Pancreas (tissue), 10 donors: ENCODE measurements around the gene SPDYA. TPM values are rescaled to one million over a fixed set of nuclear protein-coding genes. Genes with fewer than 3 reads are reported as not detected.

Experiments used
- ATAC-seq, 4 donors: fragments of 200-7000 bp; cut with Tn5 transposase; one replicate each; pipeline versions ENCODE4 v1.8.0 to v1.9.1; 2020; ENCODE audit warnings: mild to moderate bottlenecking in 4 of 4, moderate library complexity in 4 of 4
- DNase-seq, 6 donors: peaks; one replicate each; pipeline ENCODE4 v3.0.0-alpha.2; 2020
- FAIRE-seq: peaks from 2 replicates; lab custom pipeline; 2012; peaks lifted over from hg19 to GRCh38; lab: Jason Lieb, UNC
- H3K27ac ChIP-seq, 4 donors: fragments of 200-600 bp; sonication (generic); 1 replicate in 3 of 4; 2 replicates in 1 of 4; pipeline versions ENCODE4 v1.5.0 to v1.8.0; 2020
- H3K27me3 ChIP-seq, 4 donors: fragments of 200-600 bp; one replicate each; pipeline ENCODE4 v1.8.0; 2021
- H3K36me3 ChIP-seq, 3 donors: fragments of 200-600 bp; sonication (generic) in 1 of 3; one replicate each; pipeline versions ENCODE4 v1.5.0 to v1.8.0; 2020 to 2021
- H3K4me1 ChIP-seq, 3 donors: fragments of 200-600 bp; one replicate each; pipeline ENCODE4 v1.8.0; 2021
- H3K4me3 ChIP-seq, 4 donors: fragments of 200-600 bp; sonication (generic) in 2 of 4; one replicate each; pipeline versions ENCODE4 v1.5.0 to v1.8.0; 2020 to 2021
- H3K9me3 ChIP-seq, 4 donors: fragments of 200-600 bp; one replicate each; pipeline ENCODE4 v1.8.0; 2021
- CTCF ChIP-seq, 4 donors: fragments of 200-600 bp; sonication (generic) in 3 of 4; IDR thresholded peaks; one replicate each; pipeline versions ENCODE4 v1.5.0 to v1.8.0; 2021; ENCODE audit warnings: antibody characterized with exemption in 4 of 4
- WGBS, 2 donors: extraction: QIAGEN DNeasy Blood & Tissue Kit; methylation state at CpG; one replicate each; pipeline ENCODE4 v1.1.7; 2013; 5-methylcytosine and 5-hydroxymethylcytosine counted together
- intact Hi-C, 3 donors: fragments of 100-400 bp; cut with DNase I; formaldehyde crosslinking; loops; one replicate each; pipeline versions ENCODE4 v1.11.1 to v1.14.2; 2022
- polyA plus RNA-seq, 2 donors: library from polyadenylated mRNA; stranded (reverse); fragments of 200-250 nt; gene quantifications; one replicate each; pipeline ENCODE4 v1.2.3, GENCODE V29; 2013
- total RNA-seq, 6 donors: library from RNA; stranded (reverse); fragmentation: NEBNext Ultra II Directional in 4 of 6; extraction: Animal tissue kit (Norgen Biotek cat#: 25700) in 4 of 6; gene quantifications; one replicate each; pipeline versions ENCODE4 v1.2.1 to v1.2.4, GENCODE V29; 2021 to 2023
- donor health status: healthy with polysubstance abuse.
- donor health status: DM: no; HTN: no; CAD: no; lungs with moderate emphysema.
- donor health status: DM: no; HTN: no; CAD: no.
- donor health status: control.
- donor health status: control.
- donor health status: Bipolar disorder and iron deficiency.
- donor health status: DM: yes; HTN: yes; CAD: no.
- donor health status: DM: no; HTN: no; CAD: no.
- donor health status: DM: no; HTN: no; CAD: no.
- donor health status: DM: yes; HTN: yes; CAD: no.

The SPDYA gene
- total and polyA plus RNA-seq, 8 donors: 0.11 to 0.78 (median 0.48) TPM

- ATAC-seq (no peak), FAIRE-seq (no peak), DNase-seq (no peak)
- H3K4me1 ChIP-seq: peaks cover 6 to 13% (median 10%) of the 10 kb centered on the region in 3 donors
- no peaks in the 10 kb centered on the region for H3K9me3 ChIP-seq
- H3K4me3 ChIP-seq: no peak overlapping the region
- no peaks in the 10 kb centered on the region for H3K27me3 ChIP-seq
- intact Hi-C loops: no loop called here
- H3K36me3 ChIP-seq: no peaks in the 10 kb centered on the region
- TF ChIP-seq CTCF (IDR thresholded peaks at IDR 0.05): no peak
- 61 to 65% methylated on average over 3 of the region's 3 CpGs for WGBS, 2 donors
- H3K27ac ChIP-seq: no peak overlapping the region
These were observed 43.3 kb upstream of the SPDYA start for GRCh38 chr2:28767337-28767736.

DNA sequence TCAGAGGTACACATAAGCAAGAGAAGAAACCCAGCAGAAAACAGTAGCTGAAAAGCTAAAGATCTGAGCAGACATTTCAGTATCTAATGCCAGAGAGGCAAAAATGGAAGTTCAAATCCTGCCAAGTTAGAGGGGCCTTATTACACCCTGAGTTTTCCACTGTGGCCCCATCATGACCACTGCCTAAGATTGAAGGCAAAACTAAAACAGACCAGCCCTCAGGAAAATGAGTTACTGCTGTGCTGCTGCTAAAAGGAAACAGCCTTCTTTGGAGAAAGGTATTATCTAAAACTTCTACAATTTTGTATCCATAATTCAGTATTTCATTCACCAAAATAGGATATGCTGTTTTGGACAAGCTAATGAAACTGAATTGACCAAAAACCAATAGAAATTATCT lies 42.2 kb upstream of the SPDYA start:
- H3K9me3 ChIP-seq: no peaks in the 10 kb centered on the region
- H3K4me1 ChIP-seq: peaks cover 0 to 11% (median 11%) of the 10 kb centered on the region in 3 donors
- intact Hi-C loops: no loop called here
- ATAC-seq: no peak
- TF ChIP-seq CTCF (IDR thresholded peaks at IDR 0.05): no peak
- H3K36me3 ChIP-seq: no peaks in the 10 kb centered on the region
- no peak overlapping the region for H3K27ac ChIP-seq
- no peaks in the 10 kb centered on the region for H3K27me3 ChIP-seq
- H3K4me3 ChIP-seq: no peak overlapping the region
- no peak for DNase-seq
- FAIRE-seq: no peak

GRCh38 chr2:28768952-28769351 lies 41.7 kb upstream of the SPDYA start:
- no peak overlapping the region for H3K27ac ChIP-seq
- WGBS, 2 donors: 94 to 96% methylated on average over 5 of the region's 5 CpGs
- H3K36me3 ChIP-seq: no peaks in the 10 kb centered on the region
- intact Hi-C loops: no loop called here
- no peak for DNase-seq
- ATAC-seq: no peak
- no peak for FAIRE-seq
- no peaks in the 10 kb centered on the region for H3K27me3 ChIP-seq
- peaks cover 0 to 16% (median 14%) of the 10 kb centered on the region in 3 donors for H3K4me1 ChIP-seq
- H3K9me3 ChIP-seq: no peaks in the 10 kb centered on the region
- no peak for TF ChIP-seq CTCF (IDR thresholded peaks at IDR 0.05)
- no peak overlapping the region for H3K4me3 ChIP-seq

DNA sequence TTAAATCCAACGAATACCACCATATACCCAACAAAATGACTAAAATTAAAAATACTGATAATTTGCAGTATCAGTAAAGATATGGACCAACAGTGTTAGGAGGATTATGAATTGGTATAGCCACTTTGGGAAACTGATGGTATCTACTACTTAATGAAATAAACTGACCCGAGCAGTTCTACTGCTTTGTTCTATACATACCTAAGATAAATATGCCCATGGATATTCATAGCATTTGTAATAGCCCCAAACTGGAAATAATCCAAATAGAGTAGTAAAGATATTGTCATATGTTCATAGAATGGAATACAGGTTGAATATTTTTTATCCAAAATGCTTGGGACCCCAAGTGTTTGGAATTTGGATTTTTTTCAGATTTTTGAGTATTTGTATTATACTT lies 38.3 kb upstream of the SPDYA start:
- Histone ChIP-seq H3K9me3 (no peaks in the 10 kb centered on the region), H3K27ac (no peak overlapping the region), H3K27me3 (no peaks in the 10 kb centered on the region), H3K4me1 (peaks cover 0 to 18% (median 7%) of the 10 kb centered on the region in 3 donors), H3K36me3 (peaks cover 0 to 8% (median 0%) of the 10 kb centered on the region in 3 donors), H3K4me3 (no peak overlapping the region)
- WGBS, 2 donors: 70 to 77% methylated on average over 2 of the region's 2 CpGs
- ATAC-seq (no peak), DNase-seq (no peak), FAIRE-seq (no peak)
- intact Hi-C loops: no loop called here
- TF ChIP-seq CTCF (IDR thresholded peaks at IDR 0.05): no peak

GRCh38 chr2:28776471-28776870 lies 34.2 kb upstream of the SPDYA start:
- no peaks in the 10 kb centered on the region for H3K27me3 ChIP-seq
- WGBS, 2 donors: 87 to 94% methylated on average over 6 of the region's 6 CpGs
- peaks cover 0 to 27% (median 5%) of the 10 kb centered on the region in 3 donors for H3K36me3 ChIP-seq
- ATAC-seq: no peak
- intact Hi-C loops: no loop called here
- H3K9me3 ChIP-seq: no peaks in the 10 kb centered on the region
- no peak overlapping the region for H3K27ac ChIP-seq
- FAIRE-seq: no peak
- H3K4me1 ChIP-seq: peaks cover 0 to 18% (median 7%) of the 10 kb centered on the region in 3 donors
- DNase-seq: no peak
- no peak for TF ChIP-seq CTCF (IDR thresholded peaks at IDR 0.05)
- H3K4me3 ChIP-seq: no peak overlapping the region
